Prostate gland (tissue), 2 donors: ENCODE measurements around the gene COL6A5. TPM values are rescaled to one million over a fixed set of nuclear protein-coding genes. Genes with fewer than 3 reads are reported as not detected.
"Not testable (repeated sequence)": the region's sequence is repeated elsewhere in the genome, so short reads cannot be mapped to it uniquely, and the experiment has no call there.

ENCODE experiments used
- DNase-seq: peaks from one replicate; pipeline ENCODE4 v3.0.0-alpha.2; 2019; ENCODE audit warnings: low spot score
- H3K27ac ChIP-seq, 2 donors: fragments of 200-600 bp; sonication (generic); 2 replicates each; pipeline ENCODE4 v1.5.1; 2017 to 2019
- H3K27me3 ChIP-seq: fragments of 200-600 bp; sonication (generic); replicated peaks from 2 replicates; pipeline ENCODE4 v1.5.1; 2019; ENCODE audit not compliant: insufficient read depth
- H3K36me3 ChIP-seq, 2 donors: fragments of 200-600 bp; sonication (generic); 1 replicate in 1 of 2; 2 replicates in 1 of 2; pipeline versions ENCODE4 v1.5.1 to v1.8.1; 2017 to 2019
- H3K4me1 ChIP-seq: fragments of 200-600 bp; sonication (generic); replicated peaks from 2 replicates; pipeline ENCODE4 v1.5.1; 2019
- H3K4me3 ChIP-seq, 2 donors: fragments of 200-600 bp; sonication (generic); 2 replicates each; pipeline ENCODE4 v1.5.1; 2017 to 2019
- H3K9me3 ChIP-seq: fragments of 200-600 bp; sonication (generic); 2 replicates; pipeline ENCODE4 v1.5.1; 2017
- POLR2A ChIP-seq: fragments of 450-650 bp; IDR thresholded peaks from one replicate; pipeline ENCODE4 v1.6.1; 2016; ENCODE audit warnings: antibody characterized with exemption, mild to moderate bottlenecking
- POLR2AphosphoS5 ChIP-seq: sonication (generic); formaldehyde crosslinking; IDR thresholded peaks from one replicate; pipeline ENCODE4 v1.6.1; 2017; ENCODE audit warnings: antibody characterized with exemption
- WGBS: methylation state at CpG from one replicate; pipeline ENCODE4 v1.1.5; 2018; 5-methylcytosine and 5-hydroxymethylcytosine counted together
- intact Hi-C: fragments of 100-400 bp; cut with DNase I; formaldehyde crosslinking; loops from one replicate; pipeline ENCODE4 v1.14.2; 2022
- total RNA-seq, 2 donors: library from RNA; depleted of rRNA; stranded (reverse); fragments of >200 nt; gene quantifications; one replicate each; pipeline ENCODE4 v1.1.0, GENCODE V29; 2016
- TF ChIP-seq, protein P1 (sequence below), 4 experiments: fragments of 200-600 bp in 2 of 4; fragments of 450-650 bp in 2 of 4; sonication (generic) in 2 of 4; IDR thresholded peaks; 1 replicate in 3 of 4; 2 replicates in 1 of 4; pipeline ENCODE4 v1.5.1; 2016 to 2019; ENCODE audit warnings: antibody characterized with exemption in 4 of 4, mild to moderate bottlenecking in 2 of 4, moderate library complexity in 2 of 4

COL6A5 gene
- total RNA-seq, 2 donors from 2014 or later, result 0.57 TPM; not detected in 1

GRCh38 chr3:130342821-130343661 lies 2.4 kb upstream of the COL6A5 start:
- no peaks in the 10 kb centered on the region for H3K4me1 ChIP-seq
- H3K36me3 ChIP-seq, result no peaks in the 10 kb centered on the region
- H3K9me3 ChIP-seq, result no peaks in the 10 kb centered on the region
- WGBS, result 72% methylated on average over 7 of the region's 7 CpGs
- no peak overlapping the region for H3K4me3 ChIP-seq
- H3K27ac ChIP-seq, result no peak overlapping the region
- intact Hi-C loops, result no loop called here
- H3K27me3 ChIP-seq, result peaks cover 6% of the 10 kb centered on the region
- no peak for DNase-seq
- TF ChIP-seq POLR2AphosphoS5, result no peak
- TF ChIP-seq POLR2A, result no peak
- TF ChIP-seq, protein P1, sequence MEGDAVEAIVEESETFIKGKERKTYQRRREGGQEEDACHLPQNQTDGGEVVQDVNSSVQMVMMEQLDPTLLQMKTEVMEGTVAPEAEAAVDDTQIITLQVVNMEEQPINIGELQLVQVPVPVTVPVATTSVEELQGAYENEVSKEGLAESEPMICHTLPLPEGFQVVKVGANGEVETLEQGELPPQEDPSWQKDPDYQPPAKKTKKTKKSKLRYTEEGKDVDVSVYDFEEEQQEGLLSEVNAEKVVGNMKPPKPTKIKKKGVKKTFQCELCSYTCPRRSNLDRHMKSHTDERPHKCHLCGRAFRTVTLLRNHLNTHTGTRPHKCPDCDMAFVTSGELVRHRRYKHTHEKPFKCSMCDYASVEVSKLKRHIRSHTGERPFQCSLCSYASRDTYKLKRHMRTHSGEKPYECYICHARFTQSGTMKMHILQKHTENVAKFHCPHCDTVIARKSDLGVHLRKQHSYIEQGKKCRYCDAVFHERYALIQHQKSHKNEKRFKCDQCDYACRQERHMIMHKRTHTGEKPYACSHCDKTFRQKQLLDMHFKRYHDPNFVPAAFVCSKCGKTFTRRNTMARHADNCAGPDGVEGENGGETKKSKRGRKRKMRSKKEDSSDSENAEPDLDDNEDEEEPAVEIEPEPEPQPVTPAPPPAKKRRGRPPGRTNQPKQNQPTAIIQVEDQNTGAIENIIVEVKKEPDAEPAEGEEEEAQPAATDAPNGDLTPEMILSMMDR (IDR thresholded peaks at IDR 0.05), result no peak

- WGBS, result 98% methylated on average over 2 of the region's 2 CpGs
- intact Hi-C loops, H3K36me3 ChIP-seq, H3K9me3 ChIP-seq, DNase-seq, H3K4me3 ChIP-seq, H3K4me1 ChIP-seq, H3K27ac ChIP-seq, H3K27me3 ChIP-seq: not testable (repeated sequence)
Measured at GRCh38 chr3:130348258-130348657, 2.8 kb downstream of the COL6A5 start.

DNA sequence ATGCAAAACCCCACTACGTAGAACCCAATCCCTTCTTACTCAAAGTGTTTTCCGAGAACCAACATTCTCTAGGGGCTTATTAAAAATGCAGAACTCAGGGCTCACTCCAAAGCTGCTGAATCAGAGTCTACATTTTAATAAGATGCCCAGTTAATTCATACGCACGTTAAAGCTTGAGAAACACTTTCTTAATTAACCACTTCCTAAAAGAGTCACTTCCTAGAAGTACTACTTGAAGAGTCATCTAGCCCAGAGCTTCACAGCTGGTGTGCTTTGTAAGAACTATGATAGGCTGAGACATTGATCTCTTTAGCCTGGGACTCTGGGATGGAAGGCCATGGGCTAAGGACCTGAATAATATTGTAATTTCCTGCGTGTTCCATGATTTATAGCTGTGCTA lies 9.0 kb downstream of the COL6A5 start:
- intact Hi-C loops, result no loop called here
- H3K36me3 ChIP-seq, result no peaks in the 10 kb centered on the region
- no peaks in the 10 kb centered on the region for H3K27me3 ChIP-seq
- H3K4me1 ChIP-seq, result no peaks in the 10 kb centered on the region
- no peak overlapping the region for H3K4me3 ChIP-seq
- H3K9me3 ChIP-seq, result no peaks in the 10 kb centered on the region
- no peak overlapping the region for H3K27ac ChIP-seq
- no peak for DNase-seq
- 68% methylated on average over 5 of the region's 5 CpGs for WGBS
- no peak for TF ChIP-seq POLR2AphosphoS5
- TF ChIP-seq, protein P1 (IDR thresholded peaks at IDR 0.05), result no peak
- no peak for TF ChIP-seq POLR2A

DNA sequence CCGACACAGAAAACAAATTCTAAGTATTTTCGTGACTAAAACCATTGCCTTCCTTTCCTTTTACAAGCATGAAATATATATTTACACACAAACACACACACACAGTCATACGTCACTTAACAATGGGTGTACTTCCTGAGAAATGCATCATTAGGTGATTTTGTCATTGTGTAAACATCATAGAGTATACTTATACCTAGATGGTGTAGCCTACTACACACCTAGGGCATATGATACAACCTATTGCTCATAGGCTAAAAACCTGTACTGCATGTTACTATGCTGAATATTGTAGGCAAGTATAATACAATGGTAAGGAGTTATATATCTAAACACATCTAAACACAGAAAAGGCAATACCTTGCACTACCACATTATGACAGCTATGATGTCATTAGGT lies 28.6 kb downstream of the COL6A5 start:
- no peak for DNase-seq
- 43% methylated on average over 3 of the region's 3 CpGs for WGBS
- no peaks in the 10 kb centered on the region for H3K4me1 ChIP-seq
- TF ChIP-seq POLR2A (no peak), POLR2AphosphoS5 (no peak)
- TF ChIP-seq, protein P1 (IDR thresholded peaks at IDR 0.05), result no peak
- intact Hi-C loops, result no loop called here
- no peak overlapping the region for H3K27ac ChIP-seq
- H3K27me3 ChIP-seq, result no peaks in the 10 kb centered on the region
- H3K4me3 ChIP-seq, result no peak overlapping the region
- H3K9me3 ChIP-seq, result no peaks in the 10 kb centered on the region
- H3K36me3 ChIP-seq, result no peaks in the 10 kb centered on the region

DNA sequence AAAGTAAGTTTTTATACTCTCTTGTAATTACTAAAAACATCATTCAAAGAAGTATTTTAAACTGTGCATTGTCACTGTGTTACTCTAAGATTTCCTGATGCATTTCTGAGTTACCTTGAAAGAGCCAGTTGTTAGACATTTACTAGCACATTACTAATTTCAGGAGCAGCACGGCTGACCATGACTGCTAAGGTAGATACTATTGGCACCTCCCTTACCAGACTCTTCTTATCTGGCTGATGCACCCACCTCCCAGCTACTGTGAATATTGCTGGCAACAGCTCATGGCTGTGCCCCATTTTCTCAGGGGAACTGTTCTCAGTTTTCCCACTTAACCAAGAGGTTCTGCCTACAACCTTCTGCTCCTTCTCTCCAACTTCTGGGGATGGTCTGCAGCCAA lies 29.4 kb downstream of the COL6A5 start:
- 74% methylated on average over 1 of the region's 1 CpG for WGBS
- no peaks in the 10 kb centered on the region for H3K27me3 ChIP-seq
- no peaks in the 10 kb centered on the region for H3K9me3 ChIP-seq
- no peak overlapping the region for H3K27ac ChIP-seq
- H3K4me1 ChIP-seq, result no peaks in the 10 kb centered on the region
- no peak for TF ChIP-seq POLR2A
- TF ChIP-seq, protein P1 (IDR thresholded peaks at IDR 0.05), result no peak
- no peak for TF ChIP-seq POLR2AphosphoS5
- H3K4me3 ChIP-seq, result no peak overlapping the region
- intact Hi-C loops, result no loop called here
- no peak for DNase-seq
- no peaks in the 10 kb centered on the region for H3K36me3 ChIP-seq
